NOMO-1 (cell line): Measurements from ENCODE around the gene GPR15.
A peak's percentile ranks its signal among the peaks of the same experiment; 100 is the strongest.

Experiments
- DNase-seq, 2 experiments: peaks; one replicate each; lab custom pipeline; 2025; ENCODE audit not compliant: unreplicated experiment in 2 of 2; lab: John Stamatoyannopoulos, UW

Gene GPR15

GRCh38 chr3:98531622-98532274 is at the start of gene GPR15:
TSS of gene GPR15 (plus strand) at chr3:98531978. CDS start at chr3:98532034, 56 bp downstream.
- no peak for DNase-seq

DNA sequence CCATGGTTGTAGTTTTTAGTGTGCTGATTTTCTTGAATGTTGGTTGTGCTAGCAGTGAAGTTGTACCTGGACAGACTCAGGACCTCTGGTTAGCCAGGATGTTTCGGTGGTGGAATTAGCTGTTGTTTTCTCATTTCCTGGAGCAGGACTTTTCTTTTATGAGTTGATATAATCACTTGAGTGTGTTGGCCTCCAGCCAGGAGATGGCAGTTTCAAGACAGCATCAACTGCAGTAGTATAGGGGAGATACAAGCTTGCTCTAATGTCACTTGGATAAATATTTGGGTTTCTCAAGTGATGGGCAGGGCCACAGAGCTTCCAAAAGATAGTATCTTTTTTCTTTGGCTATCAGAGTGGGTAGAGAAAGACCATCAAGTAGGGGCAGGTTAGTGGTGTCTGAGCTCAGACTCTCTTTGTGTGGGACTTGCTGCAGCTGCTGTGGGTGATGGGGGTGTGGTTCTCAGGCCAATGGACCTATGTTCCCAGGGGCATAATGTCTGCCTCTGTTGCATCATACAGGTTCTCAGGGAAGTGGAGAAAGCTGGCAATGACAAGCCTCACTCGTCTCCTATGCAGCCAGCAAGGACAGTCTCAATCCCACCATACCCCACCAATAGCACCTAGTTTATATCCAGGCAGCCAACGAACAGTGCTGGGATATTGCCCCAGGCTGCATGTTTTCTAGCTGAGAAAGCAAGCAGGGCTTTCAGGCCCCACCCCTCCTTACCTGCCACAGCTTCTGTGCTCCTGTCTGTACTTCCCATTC is 48.9 kb upstream of the GPR15 start:
- no peak for DNase-seq

DNA sequence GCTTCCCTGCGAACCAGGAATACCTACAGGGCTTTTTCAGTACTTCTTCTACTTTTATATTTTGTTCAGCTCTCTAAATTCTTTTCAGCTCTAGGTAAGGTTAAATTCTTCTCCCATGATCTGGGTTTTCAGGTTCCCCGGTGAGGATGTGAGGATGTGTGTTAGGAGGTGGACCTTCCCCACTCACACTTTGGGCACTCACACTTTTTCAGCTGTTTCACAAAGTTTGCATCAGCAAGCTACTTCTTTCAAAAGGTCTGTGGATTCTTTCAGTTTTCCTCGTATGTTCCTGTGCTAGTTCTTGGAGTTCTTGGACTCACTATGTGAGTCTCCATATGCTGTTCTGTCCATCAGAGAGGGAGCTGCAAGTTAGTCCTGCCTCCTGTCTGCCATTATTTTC is 48.2 kb upstream of the GPR15 start:
- no peak for DNase-seq

GRCh38 chr3:98497381-98497780 is 34.4 kb upstream of the GPR15 start, which contains the start of gene OR5K2:
TSS of gene OR5K2 (plus strand) at chr3:98497681. CDS start at chr3:98497681, 0 bp downstream.
- DNase-seq = no peak

- no peak for DNase-seq
Measured at GRCh38 chr3:98500019-98500418, 31.8 kb upstream of the GPR15 start.

GRCh38 chr3:98501270-98501669 is 30.5 kb upstream of the GPR15 start:
- DNase-seq = no peak

- DNase-seq = no peak
Measured at GRCh38 chr3:98501863-98502576, 29.8 kb upstream of the GPR15 start.

DNA sequence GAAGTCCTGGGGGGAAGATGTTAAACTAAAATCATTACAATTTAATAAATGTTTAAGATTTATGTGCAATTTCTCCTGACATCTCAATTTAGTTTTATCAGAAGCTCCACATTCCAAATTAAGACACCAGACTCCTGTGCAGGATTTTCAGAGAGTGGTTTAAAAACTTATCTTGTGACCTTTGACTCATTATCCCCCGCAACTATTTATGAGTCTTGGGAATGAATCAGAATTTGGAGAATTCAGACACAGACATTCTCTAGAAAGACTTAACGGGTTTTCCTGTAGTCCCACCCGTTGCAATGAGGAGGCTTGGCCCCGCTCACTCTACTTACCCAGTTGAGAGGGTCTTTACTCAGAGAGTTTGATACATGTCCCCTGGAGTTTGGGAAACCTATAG is 27.2 kb upstream of the GPR15 start:
- DNase-seq = no peak

DNA sequence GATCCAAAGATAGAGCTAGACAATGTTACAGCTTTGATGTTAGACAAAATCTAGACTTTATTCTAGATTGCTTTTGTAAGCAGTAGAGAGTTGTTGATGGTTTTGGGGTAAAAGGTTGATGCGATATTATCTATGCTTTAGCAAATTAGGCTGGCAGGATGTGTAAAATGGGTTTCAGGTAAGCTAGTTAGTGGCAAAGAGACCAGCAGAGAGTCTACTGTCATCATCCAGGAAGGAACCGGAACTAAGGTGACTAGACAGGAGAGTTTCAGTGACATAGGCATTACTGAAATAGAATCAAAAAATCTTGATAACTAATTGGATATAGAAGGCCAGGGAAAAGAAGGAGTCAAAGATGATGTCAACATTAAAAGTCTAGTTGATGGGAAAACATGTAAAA is 23.2 kb upstream of the GPR15 start:
- no peak for DNase-seq

GRCh38 chr3:98512576-98512975 is 19.2 kb upstream of the GPR15 start:
- no peak for DNase-seq

- peak; percentile 91 to 93 for DNase-seq
Measured at GRCh38 chr3:98513091-98513511, 18.7 kb upstream of the GPR15 start.

DNA sequence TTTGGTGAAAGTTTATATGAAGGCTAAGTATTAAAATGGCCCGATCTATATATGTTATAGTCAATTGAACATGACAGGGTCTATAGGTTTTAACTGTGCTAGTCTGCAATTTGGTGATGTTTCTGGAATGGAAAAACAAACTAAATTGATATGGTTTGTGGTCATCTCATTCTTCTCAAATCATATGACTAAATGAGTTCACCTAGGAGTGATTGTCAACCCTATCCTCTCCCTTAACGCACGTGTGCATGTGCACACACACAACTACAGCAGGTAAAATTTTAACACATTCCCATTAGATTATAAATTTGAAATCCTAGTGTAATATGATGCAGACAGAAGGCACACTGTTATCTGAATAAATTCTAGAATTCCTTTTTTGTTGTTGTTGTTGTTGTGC is 18.0 kb upstream of the GPR15 start:
- no peak for DNase-seq

DNA sequence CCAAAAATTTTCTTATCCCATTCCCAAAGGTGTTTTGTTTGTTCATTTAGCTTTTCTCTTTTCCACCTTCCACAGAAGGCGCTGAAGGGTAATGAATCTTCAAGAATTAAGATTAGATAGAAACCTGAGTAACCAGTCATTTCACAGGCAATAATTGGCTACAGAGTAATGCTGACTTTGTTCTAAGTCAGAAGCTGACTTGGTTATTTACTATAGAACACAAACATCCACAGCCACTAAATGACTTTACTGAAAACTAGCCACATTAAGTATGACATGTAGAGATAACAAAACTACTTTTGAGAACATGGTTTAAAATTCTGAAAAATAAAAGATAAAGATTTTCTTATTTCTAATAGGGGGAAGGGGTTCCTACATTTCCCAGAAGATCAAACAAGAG is 16.8 kb upstream of the GPR15 start:
- no peak for DNase-seq

DNA sequence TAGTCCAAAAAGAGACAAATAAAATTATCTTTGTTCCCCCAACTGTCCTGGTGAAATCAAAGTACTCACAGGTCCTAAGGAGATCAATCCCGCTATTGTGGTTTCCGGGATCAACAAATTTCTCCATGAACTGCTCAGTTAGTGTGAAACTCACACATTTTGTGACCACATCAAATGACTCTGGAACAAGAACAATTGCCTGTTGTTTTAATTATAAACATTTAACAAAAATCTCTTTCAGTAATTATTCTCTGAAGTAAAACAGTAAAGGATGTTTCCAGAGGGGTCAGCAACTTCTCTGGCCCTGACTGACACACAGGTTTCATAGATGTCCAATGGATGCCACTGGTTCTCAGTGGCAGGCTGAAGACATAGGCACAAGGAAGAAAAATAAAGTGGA is 13.0 kb upstream of the GPR15 start:
- DNase-seq = no peak

DNA sequence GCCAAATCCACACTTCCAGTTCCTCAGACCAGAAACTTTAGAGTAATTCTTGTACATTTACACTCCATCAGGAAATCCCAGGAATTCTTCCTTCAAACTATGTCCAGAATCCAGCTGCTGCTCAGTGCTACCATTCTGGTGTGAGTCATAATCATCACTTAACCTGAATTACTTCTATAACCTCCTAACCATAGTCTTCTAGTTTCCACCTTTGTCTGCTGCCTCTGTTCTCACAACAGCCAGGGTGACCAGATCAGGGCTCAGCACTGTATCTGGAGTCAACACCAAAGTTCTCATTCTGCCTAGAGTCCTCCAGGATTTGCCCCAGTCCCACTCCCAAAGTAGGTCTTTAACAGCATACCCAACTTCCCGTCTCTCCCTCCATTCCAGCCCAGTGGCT is 12.4 kb upstream of the GPR15 start:
- no peak for DNase-seq

DNA sequence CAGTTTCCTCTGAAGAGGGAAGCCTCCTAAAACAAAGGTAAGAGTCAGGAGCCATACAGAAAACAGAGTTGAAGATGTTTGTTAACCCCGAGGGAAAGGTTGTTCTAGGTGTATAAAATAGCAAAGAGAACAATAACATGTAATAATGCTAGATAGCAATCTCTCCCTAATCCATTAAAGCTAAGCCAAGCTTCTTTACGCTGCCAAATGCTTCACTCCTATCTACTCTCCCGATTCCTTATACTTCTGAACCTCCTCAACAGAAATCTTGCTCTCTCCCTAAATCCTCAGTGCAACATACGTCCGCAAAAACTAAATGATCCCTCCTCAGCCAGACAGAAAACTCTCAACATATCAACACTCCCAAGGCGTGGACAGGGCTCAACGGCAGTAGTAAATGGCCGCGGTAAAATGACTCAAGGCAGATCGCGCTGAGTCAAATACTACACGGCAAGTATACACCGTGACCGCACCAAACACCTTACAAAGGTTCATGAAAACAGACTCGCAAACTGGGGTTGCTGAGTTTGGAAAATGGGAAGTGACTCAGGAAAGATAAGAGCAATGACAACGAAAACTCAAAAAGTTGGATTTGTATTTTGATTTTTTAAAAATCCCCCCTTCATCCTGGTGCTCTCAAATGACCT is 9.8 kb upstream of the GPR15 start:
- peak; percentile 19 to 51 for DNase-seq

GRCh38 chr3:98522544-98523281 is 9.1 kb upstream of the GPR15 start, which contains the start of gene CLDND1:
TSS of gene CLDND1 (minus strand) at chr3:98522902. CDS start at chr3:98521424, 1,478 bp downstream.
- DNase-seq = peak; percentile 91 to 94

DNA sequence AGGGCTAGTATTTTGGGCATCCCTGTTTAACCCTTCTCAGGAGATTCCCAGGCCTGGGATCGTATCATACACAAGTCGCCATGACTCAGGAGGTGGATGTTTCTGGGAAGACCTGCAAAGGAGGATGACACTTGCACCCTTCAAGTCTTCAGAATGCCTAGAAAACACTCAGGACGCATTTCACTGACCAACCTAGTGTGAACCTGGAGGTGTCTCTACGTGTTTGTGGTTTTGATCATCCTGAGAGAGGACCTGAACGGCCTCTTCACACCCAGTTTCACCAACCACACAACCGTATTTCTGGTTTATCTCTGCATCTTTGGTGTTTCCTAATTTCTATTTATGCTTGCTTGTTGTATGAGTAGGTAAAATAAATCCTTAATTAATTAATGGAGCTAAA is 6.3 kb upstream of the GPR15 start:
- no peak for DNase-seq

DNA sequence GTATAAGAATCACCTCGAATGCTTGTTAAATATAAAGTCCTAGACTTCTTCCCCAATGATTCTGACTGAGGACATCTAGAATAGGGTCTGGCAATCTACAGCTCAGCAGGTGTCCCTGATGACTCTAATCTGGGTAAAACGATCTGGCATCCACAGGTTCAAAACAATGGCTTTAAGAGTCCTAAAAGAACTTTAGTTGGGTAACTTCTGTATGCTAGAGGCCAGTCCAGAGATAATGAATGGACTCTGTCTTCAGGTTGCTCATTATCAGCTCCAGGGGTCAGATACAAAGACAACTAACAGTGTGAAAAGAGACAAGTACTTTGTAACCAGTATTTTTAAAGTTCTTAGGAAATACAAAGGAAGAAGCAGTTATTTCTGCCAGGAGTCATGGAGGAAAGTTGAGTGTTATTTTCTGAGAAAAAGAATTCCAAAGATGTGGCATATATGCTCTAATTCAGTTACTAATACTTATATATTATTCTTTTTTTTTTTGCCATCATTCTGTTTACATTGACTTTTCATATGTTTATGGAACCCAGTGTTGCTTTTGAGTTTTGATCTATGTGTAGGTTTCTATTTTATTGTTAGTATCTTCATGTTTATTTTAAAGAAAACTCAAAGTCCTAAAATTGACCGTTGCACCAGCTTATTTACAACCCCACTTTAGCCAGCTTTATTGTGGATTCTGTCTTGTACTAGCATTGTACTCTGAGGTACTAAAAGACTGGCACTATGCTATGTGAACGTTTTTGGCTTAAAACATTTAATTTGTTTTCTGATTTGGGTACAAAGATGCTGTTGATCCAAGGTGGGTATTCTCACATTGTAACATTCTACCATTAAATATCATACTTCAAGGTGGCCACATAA is 3.1 kb upstream of the GPR15 start:
- DNase-seq = no peak
